ENCODE measurements around the gene LTBP2. TPM values are rescaled to one million over a fixed set of nuclear protein-coding genes. Genes with fewer than 3 reads are reported as not detected.

The LTBP2 gene
- total and polyA plus RNA-seq, 2 experiments from 2014 or later = 2.0 to 5.4 TPM

DNA sequence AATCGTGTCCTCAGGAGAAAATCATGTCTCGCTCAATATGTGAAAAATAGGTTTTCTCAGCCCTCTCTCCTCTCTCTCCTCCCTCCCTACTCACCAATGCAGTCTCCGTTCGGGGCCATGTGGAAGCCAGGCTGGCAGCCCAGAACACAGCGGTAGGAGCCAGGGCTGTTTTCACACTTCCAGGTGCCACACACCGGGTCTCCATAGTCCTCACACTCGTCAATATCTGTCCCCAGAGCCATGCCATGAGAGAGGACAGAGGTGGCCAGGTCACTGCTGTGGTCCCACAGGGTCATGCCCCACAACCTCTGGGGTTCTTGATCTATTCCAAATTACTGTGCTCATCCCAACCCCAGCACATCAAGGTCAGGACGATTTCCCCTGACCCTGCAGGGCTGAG, 105.0 kb downstream of the LTBP2 start:
- no peak overlapping the region for H3K4me3 ChIP-seq
- H3K9me3 ChIP-seq (ENCODE audit: low read depth) = no peaks in the 10 kb centered on the region
- H3K4me1 ChIP-seq (ENCODE audit: low read depth) = peaks cover 18% of the 10 kb centered on the region
- DNase-seq (ENCODE audit: low read depth in 1 of 2, low spot score in 1 of 2) = no peak
- no peaks in the 10 kb centered on the region for H3K27me3 ChIP-seq
- TF ChIP-seq, protein P1, sequence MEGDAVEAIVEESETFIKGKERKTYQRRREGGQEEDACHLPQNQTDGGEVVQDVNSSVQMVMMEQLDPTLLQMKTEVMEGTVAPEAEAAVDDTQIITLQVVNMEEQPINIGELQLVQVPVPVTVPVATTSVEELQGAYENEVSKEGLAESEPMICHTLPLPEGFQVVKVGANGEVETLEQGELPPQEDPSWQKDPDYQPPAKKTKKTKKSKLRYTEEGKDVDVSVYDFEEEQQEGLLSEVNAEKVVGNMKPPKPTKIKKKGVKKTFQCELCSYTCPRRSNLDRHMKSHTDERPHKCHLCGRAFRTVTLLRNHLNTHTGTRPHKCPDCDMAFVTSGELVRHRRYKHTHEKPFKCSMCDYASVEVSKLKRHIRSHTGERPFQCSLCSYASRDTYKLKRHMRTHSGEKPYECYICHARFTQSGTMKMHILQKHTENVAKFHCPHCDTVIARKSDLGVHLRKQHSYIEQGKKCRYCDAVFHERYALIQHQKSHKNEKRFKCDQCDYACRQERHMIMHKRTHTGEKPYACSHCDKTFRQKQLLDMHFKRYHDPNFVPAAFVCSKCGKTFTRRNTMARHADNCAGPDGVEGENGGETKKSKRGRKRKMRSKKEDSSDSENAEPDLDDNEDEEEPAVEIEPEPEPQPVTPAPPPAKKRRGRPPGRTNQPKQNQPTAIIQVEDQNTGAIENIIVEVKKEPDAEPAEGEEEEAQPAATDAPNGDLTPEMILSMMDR (IDR thresholded peaks at IDR 0.05; ENCODE audit: low read depth, low read length) = no peak
- H3K36me3 ChIP-seq = no peaks in the 10 kb centered on the region
- no peak overlapping the region for H3K27ac ChIP-seq

DNA sequence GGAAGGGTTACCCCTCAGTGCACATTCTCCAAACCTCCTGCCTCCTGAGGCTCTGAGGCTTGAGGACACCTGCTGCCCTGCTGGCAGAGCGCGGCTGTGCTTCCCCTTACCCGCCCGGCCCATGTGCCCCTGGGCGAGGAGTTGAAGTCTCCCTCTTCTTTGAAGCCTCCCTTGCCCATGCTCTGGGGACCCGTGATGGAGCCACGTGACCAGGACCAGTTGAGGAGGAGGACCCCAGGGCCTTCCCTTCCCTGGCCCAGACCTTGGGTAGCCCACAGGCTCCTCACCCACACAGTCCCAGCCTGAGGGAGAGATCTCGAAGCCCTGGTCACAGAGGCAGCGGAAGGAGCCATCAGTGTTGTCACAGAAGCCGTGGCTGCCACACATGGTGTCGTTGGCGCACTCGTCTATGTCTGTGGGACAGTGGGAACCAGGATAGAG, 105.6 kb downstream of the LTBP2 start:
- Histone ChIP-seq H3K36me3 (no peaks in the 10 kb centered on the region), H3K4me3 (no peak overlapping the region), H3K27me3 (no peaks in the 10 kb centered on the region), H3K4me1 (ENCODE audit: low read depth) (peaks cover 18% of the 10 kb centered on the region), H3K9me3 (ENCODE audit: low read depth) (no peaks in the 10 kb centered on the region), H3K27ac (no peak overlapping the region)
- TF ChIP-seq, protein P1 (IDR thresholded peaks at IDR 0.05; ENCODE audit: low read depth, low read length) = no peak
- DNase-seq (ENCODE audit: low read depth in 1 of 2, low spot score in 1 of 2) = no peak

DNA sequence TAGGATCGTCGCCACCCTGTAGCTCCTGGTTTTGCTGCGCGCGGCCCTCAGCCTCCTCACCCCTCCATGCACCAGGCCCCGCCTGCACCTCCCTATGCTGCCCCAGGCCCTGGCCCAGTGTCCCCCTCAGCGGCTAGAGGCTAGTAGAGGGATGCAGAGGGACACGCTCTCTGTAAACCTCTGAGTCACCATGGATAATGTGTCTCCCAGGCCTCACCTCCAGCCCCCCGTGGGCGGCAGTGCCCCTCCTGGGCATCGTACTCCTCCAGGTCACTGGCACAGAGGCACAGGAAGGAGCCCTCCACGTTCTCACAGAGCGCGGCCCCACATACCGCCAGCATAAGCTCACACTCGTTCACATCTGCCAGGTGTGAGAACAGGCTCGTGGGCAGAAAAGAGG, 106.2 kb downstream of the LTBP2 start:
- H3K36me3 ChIP-seq = no peaks in the 10 kb centered on the region
- H3K27ac ChIP-seq = no peak overlapping the region
- H3K4me1 ChIP-seq (ENCODE audit: low read depth) = peaks cover 13% of the 10 kb centered on the region
- DNase-seq (ENCODE audit: low read depth in 1 of 2, low spot score in 1 of 2) = no peak
- TF ChIP-seq, protein P1 (IDR thresholded peaks at IDR 0.05; ENCODE audit: low read depth, low read length) = no peak
- H3K27me3 ChIP-seq = no peaks in the 10 kb centered on the region
- no peaks in the 10 kb centered on the region for H3K9me3 ChIP-seq (ENCODE audit: low read depth)
- no peak overlapping the region for H3K4me3 ChIP-seq

DNA sequence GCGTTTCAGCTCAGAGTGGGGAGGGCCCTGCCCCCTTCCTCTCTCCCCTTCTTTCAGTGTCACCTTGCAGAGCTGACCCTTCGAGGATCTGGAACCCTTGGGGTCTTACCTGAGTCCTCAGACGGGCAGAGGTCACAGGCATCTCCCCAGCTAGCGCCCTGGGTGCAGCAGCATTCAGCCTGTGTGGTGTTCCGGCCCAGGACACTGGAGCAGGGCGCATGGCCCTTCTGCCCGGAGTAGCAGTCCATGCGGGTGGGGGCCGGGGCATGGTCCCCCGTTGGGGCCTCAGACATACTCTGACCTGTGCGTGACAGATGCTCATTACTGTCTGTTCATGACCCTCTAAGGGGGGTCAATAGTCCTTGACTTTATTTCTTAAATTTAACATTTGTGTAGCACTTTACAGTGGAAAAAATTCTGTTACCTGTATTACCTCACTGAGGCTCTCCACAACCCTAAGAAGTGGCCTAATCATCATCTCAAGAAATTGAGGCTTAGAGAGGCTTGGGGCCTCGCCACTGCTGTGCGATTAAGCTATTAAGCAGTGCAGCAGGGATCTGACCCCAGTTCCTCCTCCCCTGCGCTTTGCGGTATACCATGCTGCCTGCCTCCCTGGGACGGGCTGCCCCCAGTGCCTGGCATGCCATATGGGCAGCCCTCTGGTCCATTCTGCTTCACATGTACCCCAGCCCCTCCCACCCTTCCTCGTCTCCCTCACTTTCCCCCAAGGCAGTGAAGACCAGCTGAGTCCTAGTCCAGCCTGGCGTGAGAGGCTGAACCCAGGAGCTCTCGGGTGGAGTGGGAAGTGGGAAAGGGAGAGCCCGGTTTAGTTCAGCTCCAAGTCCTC, 106.9 kb downstream of the LTBP2 start:
- TF ChIP-seq, protein P1 (IDR thresholded peaks at IDR 0.05; ENCODE audit: low read depth, low read length) = no peak
- Histone ChIP-seq H3K4me1 (ENCODE audit: low read depth) (peaks cover 5% of the 10 kb centered on the region), H3K36me3 (no peaks in the 10 kb centered on the region), H3K27me3 (no peaks in the 10 kb centered on the region), H3K4me3 (no peak overlapping the region), H3K9me3 (ENCODE audit: low read depth) (no peaks in the 10 kb centered on the region), H3K27ac (no peak overlapping the region)
- no peak for DNase-seq (ENCODE audit: low read depth in 1 of 2, low spot score in 1 of 2)

DNA sequence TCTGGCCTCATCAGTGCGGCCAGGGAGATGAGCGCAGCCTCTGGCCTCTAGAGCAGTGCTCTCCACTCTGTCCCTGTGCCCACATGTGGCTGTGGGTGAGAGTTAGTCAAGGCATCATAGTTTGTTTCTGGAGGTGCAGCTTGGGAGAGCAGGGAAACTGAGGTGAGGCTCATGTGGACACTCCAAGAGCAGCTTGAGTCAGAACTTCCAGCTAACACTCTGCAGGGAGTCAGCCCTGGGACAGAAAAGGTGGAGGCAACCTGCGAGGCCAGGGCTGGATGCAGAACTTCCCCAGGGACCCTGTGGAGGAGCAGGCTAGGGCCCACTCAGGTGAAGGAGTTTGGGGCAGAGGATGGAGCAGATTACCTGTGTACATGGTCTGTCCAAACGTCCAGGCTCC, 107.6 kb downstream of the LTBP2 start:
- Histone ChIP-seq H3K27me3 (no peaks in the 10 kb centered on the region), H3K27ac (no peak overlapping the region), H3K9me3 (ENCODE audit: low read depth) (no peaks in the 10 kb centered on the region), H3K4me1 (ENCODE audit: low read depth) (peaks cover 5% of the 10 kb centered on the region), H3K36me3 (no peaks in the 10 kb centered on the region), H3K4me3 (no peak overlapping the region)
- DNase-seq (ENCODE audit: low read depth in 1 of 2, low spot score in 1 of 2) = no peak
- TF ChIP-seq, protein P1 (IDR thresholded peaks at IDR 0.05; ENCODE audit: low read depth, low read length) = no peak
